T-helper 22 cell (primary cell): Measurements from ENCODE around the gene CAPN15.

Source experiments
- DNase-seq: peaks from one replicate; pipeline ENCODE4 v3.0.0-alpha.2; 2020; ENCODE audit warnings: low read depth

The CAPN15 gene

DNA sequence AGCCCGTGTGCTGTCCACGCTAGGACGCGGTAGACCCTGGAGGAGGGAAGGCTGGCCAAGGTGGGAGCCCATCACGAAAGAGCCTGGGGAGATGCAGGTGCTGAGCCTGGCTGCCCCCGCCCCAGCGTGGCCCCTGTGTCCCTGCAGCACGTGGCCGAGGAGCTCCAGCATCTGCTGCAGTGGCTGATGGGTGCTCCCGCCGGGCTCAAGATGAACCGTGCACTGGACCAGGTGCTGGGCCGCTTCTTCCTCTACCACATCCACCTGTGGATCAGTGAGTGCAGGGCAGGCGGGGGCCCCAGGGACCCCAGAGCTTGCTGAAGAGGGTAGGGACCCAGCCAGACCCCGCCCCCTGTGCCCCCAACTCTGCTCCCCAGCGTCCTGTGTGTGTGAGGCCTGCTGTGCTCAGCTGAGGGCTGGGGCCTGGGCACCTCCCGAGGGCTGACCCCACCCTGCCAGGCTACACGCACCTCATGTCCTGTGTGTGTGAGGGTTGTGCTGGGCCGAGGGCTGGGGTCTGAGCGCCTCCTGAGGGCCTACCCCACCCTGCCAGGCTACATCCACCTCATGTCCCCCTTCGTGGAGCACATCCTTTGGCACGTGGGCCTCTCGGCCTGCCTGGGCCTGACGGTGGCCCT lies 50.8 kb downstream of the CAPN15 start:
- DNase-seq: no peak

DNA sequence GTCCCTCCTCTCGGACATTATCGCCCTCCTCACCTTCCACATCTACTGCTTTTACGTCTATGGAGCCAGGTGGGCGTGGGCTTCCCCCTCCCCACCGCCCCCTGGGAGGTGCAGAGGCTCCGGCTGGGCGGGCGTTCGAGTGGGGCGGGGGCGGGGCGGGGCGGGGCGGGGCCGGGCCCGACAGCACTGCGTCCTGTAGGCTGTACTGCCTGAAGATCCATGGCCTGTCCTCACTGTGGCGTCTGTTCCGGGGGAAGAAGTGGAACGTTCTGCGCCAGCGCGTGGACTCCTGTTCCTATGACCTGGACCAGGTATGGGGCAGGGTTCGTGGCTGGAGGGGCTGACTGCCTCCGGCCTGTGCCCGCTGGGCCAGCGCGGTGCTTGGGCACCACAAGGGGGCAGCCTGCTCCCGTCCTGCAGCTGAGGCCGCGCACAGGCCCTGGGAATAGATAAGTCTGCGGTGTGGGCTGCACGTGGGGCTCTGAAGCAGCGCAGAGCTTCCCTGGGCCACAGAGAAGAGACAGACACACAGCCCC lies 51.4 kb downstream of the CAPN15 start:
- peak; percentile 37 for DNase-seq

DNA sequence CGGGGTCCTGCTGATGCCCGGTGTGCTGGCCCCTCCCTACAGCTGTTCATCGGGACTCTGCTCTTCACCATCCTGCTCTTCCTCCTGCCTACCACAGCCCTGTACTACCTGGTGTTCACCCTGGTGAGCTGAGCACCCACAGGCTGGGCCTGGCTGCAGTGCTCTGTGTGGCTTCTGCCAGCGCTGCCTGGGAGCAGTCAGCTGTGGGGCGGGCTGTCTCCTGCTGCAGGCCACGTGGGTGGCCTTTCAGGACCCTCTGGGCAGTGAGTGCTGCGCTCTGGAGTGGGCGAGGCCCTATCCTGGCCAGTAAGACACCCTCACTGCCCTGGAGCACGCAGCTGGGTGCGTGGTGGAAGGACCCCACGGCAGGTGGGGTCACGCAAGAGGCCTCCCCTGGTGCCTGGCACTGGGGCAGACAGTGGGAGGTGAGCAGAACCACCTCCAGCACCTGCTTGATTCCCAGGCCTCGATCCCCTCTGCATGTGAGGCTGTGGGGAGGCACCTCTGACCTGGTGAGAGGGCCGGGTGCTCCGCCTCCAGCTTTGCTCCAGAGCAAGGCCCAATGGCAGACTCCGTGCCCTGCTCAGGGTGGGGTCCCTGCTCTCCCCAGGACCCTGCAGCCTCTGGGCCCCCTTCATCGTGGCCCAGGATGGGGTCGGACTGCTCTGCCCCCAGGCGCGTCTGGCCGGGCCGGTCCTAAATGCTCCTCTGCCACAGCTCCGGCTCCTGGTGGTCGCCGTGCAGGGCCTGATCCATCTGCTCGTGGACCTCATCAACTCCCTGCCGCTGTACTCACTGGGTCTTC lies 52.8 kb downstream of the CAPN15 start:
- DNase-seq: no peak

DNA sequence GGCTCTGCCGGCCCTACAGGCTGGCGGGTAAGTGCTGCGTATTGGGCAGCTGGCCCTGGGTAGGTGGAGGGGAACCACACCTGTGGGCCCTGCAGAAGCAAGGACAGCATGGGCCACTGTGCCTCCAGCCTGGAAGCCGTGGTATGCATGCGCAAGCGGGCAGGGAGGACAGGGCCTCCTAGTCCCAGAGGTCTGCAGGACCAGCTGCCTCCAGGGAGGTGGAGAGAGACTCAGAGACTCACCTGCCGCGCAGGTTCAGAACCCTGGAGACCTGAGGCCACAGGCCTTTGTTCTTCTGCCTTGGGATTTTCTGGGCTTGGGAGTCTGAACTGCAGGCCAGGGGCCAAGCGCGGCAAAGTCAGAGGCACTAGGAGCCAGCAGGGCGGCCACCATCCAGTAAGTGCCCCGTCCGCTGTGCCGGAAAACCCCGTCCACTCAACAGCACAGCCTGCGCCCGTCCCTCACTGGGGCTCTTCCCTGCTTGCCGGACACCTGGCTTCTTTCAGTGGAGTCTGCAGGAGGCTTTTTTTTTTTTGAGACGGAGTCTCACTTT lies 53.5 kb downstream of the CAPN15 start:
- no peak for DNase-seq

DNA sequence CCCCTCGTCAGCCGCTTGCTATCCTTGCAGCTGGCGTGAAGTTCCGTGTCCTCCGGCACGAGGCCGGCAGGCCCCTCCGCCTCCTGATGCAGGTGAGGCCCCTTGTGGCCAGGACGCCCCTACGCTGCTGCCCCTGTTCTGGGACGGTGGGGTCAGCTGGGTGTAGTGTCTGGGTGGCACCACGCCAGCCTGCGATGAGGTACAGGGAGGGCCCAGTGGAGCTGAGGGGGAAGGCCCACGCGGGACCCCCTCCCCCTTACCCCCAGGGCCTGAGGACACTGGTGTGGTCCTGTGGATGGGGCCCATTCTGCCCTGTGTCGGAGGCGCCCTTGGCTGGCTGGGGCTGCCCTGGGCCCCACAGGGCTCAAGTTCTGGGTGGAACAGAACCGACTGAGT lies 54.7 kb downstream of the CAPN15 start:
- DNase-seq: no peak

DNA sequence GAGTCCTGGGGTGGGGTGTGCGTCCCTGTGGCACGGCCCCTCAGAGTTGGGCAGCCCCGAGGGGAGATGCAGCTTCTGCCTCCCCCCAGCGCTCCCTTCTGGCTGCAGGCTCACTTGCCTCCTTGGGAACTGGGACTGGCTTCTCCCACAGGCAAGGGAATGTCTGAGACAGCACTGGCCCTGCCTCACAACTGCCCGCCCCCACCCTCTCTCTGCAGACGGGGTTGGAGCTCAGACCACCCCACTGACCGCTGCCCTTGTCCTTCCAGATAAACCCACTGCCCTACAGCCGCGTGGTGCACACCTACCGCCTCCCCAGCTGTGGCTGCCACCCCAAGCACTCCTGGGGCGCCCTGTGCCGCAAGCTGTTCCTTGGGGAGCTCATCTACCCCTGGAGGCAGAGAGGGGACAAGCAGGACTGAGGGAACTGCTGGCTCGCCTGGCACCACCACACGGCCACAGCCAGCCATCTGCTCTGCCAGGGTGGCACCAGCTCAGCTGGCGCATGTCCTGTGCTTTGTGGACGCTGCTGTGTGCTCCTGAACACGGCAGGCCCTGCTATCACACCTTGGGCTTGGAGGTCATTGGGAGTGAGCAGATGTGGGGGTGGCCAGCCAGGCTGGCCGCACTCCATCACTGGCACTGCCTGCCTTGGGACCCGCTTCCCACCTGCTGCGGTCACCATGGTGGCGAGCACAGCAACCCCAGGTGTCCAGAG lies 55.3 kb downstream of the CAPN15 start:
- no peak for DNase-seq

DNA sequence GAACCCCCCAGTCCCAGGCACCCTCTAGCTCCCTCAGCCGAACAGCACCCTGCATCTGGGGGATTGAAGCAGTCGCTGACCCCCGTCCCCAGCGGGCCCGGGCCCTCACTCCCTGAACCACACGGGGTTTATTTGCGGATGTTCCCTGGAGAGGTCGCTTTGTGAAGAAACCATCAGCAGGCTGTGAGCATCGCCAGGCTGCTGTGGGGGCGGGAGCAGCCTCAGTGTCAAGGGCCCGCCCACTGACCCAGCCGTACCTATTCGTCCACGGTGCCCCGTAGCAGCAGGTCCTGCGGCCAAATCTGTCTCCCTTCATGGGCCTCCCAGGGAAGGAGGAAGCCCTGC lies 55.9 kb downstream of the CAPN15 start:
- no peak for DNase-seq

DNA sequence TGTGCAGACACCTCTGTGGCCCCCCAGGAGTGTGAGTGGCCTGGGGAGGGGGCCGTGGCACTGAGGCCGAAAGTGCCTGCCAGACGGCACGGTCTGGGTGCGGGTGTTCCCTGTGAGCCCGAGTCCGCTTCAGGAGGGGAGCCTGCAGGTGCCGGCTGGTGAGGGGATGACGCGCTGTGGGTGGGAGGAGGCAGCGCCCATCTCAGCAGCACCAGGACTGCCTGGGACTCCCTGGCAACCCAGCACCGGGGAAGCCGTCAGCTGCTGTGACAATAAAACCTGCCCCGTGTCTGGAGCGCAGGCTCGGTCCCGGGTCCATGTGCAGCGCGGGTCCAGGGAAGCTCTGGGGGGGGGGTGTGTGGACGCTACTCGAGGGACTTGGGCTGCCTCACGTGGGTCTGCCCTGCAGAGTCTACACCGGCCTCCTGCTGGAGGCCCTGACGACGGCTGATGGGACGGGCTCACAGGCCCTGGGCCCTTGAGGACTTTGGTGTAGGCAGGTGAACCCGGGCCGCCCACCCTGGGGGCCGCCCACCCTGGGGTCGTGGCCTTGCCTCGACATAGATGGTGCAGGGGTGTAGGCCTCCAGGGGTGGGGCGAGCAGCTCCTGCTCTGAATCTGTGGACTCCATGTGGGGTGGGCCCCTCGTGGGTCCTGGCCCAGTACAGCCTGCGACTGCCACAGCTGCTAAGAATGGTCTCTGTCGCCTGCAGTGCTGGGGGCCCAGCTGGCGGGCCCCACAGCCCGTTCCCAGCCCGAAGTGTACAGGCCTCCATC lies 56.5 kb downstream of the CAPN15 start:
- DNase-seq: no peak

DNA sequence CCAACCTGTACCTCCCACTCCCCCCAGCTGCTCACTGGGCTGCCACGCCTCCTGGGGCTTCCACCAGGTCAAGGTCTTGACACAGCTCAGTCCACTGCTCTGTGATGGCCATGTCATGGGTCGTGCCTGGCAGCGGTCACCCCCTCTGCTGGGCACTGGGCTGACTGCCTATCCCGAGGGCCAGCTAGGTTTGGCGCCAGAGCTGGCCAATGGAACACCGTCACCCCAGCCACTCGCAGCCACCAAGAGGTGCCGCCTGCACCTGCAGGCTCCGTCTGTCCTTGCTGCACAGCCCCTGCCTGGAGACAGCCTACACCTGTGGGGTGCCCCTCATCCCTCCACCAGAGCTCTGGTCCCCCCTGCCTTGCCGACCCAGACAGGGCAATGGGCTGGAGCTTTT lies 57.8 kb downstream of the CAPN15 start:
- no peak for DNase-seq

DNA sequence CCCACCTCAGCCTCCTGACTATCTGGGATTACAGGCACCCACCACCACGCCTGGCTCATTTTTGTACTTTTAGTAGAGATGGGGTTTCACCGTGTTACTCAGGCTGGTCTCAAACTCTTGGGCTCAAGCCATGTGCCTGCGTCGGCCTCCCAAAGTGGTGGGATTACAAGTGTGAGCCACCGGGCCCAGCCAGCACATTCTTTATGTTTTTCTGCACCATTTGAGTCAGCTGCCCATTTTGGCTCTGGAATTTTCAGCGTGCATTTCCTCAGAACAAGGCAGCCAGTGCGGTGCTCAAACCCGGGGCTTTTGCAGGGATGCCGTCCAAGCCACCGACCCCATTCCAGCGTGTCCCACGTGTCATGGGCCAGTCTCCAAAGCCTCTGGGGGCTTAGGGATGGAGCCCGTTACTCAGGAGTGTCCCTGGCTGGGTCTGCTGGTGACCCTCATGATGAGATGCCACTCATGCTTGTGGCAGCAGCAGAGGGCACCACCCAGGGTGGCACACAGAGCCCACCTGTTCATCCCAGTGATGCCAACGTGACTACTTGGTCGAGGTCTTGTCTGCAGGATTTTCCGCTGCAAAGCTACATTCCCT lies 58.6 kb downstream of the CAPN15 start:
- DNase-seq: no peak

DNA sequence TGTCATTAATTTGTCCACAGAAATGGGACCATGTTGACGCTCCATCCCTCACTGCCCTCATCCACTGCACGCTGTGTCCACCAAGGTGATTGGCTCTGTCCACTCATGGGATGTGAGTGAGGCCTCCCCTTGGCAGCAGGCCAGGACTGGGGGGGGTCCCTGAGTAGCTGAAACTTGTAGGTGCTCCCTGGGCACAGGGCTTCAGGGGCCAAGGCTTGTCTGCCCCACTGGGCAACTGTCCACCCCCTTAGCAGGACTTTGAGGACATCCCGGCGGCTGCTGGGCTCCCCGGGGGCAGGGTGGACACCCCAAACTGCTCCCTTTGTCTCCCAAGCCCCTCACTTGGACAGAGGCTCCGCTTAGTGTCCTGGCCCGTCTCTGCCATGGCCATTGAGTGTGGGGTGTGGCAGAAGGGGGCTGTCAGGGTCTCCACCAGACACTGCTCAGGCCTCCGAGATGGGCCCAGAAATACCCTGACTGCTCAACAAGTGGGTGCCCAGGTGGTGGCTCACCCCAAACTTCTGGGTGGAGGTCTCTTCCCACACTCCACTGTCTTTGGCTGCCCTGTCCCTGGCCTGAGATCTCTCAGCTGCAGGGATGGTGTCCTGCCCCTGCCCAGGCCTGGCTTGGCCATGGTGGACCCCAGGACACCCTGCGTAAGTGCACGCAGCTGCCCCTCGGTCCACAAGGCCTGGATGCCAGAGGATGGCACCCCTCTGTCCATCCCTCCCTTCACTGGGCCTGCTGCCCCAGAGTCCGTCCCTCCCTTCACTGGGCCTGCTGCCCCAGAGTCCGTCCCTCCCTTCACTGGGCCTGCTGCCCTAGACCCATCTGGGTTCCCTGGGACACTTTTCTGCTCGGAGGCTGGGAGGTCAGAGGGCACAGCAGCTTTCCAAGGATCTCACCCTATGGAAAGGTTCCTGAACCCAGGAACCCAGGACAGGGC lies 59.4 kb downstream of the CAPN15 start:
- DNase-seq: no peak

DNA sequence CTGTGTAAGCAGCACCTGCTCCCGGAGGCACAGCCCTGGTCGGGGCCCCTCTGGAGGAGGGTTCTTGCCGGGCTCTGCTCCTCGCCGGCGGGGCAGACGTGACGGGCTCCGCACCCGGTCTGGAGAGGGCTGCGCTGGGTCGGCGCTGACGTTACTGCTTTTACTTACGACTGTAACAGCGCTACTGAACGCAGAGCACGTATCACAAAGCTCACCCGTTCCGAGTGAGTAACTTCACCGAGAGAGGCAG lies 61.1 kb downstream of the CAPN15 start:
- DNase-seq: peak; percentile 50

DNA sequence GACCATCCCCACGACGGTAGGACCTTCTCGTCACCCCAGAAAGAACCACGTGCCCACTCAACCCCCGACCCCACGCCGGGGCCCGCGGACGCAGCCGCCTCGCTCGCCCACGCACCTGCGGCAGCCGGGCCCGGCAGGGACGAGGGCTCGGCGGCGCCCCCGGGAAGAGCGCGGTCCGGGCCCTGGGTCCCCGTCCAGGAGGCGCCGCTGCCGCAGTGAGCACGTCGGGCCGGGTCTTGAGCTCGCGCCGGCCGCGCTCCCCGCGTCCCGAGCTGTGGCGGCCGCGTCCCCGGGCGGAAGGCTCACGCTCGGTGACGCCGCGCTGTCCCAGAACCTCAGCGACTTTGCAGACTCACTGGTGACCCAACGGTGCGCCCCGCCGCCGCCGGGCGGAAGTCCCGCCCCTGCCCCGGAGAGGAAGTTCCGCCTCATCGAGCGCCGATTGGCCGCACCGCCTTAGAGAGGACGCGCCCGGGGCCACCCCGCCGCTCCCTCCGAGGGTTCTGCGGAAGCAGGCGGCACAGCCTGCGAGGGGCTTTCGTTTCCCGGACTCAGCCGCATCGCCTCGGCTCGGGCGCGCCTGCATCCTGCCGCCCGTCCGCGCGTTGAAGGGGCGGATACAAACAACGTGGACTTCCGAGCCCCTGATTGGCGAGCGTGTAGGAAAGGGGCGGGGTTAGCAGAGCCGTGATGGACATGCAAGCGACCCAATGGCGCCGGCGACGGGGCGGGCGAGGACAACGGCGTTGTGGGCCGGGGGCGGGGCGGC lies 61.6 kb downstream of the CAPN15 start:
- peak; percentile 97 for DNase-seq

DNA sequence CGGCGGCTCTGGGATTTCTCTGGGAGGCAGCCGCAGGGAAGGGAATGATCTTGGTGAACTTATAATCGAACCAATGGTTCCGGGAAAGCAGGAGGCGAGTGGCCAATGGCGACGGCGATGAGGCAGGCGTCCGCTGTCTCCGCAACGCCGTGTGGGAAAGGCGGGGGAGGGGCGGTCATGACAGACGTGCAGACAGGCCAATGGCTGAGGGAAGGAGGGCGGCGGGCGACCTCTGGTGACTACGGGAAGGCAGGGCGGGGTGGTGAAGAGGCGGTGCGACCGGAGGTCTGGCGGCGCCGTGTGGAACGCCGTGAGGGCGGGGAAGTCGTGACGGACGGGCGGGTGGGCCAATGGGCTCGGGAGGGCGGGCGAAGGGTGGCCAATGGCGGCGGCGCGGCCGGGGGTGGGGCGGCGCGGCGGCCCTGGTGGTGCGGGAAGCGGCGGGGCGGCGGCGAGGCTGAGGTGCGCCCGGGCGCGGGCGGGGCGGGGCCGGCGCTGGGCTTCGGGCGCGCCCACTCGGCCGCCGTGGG lies 62.2 kb downstream of the CAPN15 start, which contains the start of gene RAB40C:
TSS of gene RAB40C (plus strand) at position 409 of the 530 bp plus-strand sequence. CDS start 226 bp downstream, outside the sequence.
- DNase-seq: peak; percentile 99

DNA sequence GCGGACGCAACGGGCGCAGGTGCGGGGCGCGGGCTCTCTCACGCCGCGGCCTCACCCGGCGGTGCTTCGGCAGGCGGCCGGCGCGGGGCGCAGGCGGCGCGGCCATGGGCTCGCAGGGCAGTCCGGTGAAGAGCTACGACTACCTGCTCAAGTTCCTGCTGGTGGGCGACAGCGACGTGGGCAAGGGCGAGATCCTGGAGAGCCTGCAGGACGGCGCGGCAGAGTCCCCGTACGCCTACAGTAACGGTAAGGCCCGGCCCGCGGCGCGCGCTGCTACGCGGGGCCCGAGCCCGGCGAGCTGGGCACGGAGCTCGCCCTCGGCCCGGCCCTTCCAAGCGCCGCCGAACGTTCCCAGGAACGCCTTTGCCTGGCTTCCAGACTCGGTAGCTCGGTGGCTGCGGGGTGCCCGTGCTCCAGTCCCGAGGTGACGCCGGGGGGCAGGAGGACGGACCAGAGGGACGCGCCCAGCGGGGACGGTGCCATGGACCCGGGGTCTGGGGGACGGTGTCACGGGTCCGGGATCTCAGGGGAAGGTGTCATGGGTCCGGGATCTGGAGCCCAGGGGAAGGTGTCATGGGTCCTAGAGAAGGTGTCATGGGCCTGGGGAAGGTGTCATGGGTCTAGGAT lies 62.8 kb downstream of the CAPN15 start:
- DNase-seq: no peak

DNA sequence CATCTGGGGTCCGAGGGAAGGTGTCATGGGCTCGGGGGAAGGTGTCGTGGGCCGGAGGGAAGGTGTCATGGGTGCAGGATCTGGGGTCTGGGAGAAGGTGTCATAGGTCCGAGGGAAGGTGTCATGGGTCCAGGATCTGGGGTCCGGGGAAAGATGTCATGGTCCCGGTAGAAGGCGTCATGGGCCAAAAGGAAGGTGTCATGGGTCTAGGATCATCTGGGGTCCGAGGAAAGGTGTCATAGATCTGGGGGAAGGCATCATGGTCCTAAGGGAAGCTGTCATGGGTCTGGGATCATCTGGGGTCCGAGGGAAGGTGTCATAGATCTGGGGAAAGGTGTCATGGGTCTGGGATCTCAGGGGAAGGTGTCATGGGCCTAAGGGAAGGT lies 63.3 kb downstream of the CAPN15 start:
- DNase-seq: no peak

DNA sequence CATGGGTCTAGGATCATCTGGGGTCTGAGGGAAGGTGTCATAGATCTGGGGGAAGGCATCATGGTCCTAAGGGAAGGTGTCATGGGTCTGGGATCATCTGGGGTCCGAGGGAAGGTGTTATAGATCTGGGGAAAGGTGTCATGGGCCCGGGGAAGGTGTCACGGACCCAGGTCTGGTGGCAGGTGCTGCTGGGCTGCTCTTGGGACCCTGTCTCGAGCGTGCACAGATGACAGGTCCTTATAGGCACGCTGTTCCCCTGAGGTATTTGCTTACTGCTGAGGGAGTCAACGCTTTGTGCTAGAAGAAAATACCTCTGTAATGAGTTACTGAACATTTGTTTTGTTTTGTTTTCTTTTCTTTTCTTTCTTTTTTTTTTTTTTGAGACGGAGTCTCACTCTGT lies 63.7 kb downstream of the CAPN15 start:
- DNase-seq: no peak

DNA sequence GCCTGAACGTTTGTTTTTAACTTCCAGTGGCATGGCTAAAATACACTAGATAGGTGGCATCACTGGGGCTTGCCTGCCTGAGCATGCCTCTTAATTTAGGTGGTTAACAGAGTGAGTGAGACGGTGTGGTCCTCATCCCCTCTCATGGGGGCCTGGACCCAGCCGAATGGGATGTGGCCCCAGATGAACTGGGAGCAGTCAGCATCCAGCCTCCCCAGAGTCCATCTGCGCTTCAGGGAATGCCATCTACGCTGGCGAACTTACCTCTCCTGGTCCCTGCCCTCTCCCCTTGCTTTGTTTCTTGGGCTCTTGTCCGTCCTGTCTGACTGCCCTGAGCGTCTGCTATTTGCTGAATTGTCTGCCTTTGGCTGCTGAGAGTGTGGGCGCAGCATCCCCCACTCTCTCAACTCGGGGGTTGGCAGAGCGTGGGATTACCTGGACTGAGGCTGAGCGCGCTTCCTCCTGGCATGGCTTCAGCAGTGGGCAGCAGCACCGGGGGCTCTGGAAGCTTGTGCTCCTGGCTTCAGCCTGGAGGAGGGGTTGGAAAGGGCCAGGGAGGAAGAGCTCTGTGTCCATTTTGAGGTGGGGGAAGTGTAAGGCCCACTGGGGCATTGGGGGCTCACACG lies 64.5 kb downstream of the CAPN15 start:
- DNase-seq: no peak
